Fibroblast of skin of back (primary cell): Measurements from ENCODE around the gene RABL3.
A peak's percentile ranks its signal among the peaks of the same experiment; 100 is the strongest.
"Not testable (repeated sequence)": the region's sequence is repeated elsewhere in the genome, so short reads cannot be mapped to it uniquely, and the experiment has no call there.

Source experiments
- DNase-seq: peaks from one replicate; pipeline ENCODE4 v3.0.0-alpha.2; 2013

RABL3 gene

DNA sequence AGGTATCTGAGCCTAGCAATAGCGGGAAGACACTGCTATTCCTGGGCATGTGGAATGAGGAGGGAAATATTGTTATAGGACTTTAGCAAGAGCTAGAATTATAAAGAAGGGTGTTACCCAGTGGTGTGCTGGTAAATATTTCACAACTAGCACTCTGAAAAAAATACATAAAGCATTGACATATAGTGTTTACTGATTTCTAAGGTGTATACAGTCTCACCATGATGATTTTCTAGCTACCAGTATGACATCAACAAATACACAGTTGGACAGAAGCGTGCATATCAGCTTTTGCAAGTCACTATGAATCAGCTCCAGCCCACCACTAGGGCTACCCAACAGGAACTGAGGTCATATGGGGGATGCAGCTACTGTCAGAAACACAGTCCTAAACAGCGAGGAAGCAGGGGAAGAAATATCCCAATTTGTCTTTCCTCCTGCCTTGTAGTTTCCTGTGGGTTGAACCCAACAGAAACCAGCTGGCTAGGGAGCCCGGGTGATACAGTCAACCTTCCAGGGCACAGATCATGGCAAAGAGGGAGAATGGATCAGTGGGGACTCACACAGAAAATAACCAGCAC, 99.9 kb downstream of the RABL3 start:
- peak; percentile 32 for DNase-seq

DNA sequence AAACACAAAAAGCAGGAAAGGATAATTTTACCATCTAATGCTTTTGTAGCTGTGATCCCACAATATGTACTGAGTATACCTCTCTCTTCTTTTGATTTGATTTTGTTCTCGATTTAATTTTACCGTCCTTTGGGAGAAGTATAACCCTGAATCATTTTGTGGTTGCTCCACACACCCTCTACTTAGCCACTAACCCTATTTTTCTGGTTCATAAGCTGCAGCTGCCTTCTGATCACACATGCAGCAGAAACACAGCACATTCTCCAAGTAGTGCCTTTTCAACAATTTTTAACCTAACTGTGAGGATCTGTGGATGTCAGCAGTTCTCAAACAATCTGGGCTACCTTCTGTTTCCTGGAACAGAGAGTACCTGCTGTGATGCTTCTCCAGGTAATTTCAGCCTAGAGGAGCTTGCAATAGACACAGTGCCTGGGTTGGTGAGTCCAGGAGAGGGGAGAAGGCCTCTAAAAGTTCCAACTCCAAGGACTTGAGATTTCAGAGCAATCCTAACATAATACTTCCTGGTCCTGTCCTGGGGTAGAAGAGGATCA, 100.5 kb downstream of the RABL3 start:
- DNase-seq: no peak

DNA sequence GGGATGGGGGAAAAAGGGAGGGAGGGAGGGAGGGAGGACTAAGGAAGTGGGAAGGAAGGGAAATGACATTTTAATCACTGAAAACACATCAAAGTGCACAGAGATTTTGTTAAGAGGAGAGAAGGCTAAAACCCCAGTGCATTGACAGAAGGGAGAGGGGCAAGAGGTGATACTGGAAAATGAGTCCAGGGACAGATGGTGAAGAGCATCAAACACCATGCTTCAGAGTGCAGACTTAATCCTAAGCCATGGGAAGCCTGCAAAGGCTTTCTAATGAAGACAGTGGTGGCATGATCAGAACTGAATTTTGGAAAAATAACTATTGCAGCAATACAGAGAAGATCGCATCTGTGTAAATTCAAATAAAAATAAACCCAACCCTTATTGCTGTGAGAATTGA, 102.1 kb downstream of the RABL3 start:
- DNase-seq: no peak

DNA sequence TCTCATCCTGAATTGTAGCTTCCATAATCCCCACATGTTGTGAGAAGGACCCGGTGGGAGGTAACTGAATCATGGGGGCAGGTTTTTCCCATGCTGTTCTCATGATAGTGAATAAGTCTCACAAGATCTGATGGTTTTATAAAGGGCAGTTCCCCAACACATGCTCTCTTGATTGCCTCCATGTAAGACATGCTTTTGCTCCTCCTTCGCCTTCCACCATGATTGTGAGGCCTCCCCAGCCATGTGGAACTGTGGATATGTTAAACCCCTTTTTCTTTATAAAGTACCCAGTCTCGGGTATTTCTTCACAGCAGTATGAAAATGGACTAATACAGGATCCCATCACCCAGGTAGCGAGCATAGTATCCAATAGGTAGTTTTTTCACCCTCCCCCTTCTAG, 103.5 kb downstream of the RABL3 start:
- not testable (repeated sequence) for DNase-seq

DNA sequence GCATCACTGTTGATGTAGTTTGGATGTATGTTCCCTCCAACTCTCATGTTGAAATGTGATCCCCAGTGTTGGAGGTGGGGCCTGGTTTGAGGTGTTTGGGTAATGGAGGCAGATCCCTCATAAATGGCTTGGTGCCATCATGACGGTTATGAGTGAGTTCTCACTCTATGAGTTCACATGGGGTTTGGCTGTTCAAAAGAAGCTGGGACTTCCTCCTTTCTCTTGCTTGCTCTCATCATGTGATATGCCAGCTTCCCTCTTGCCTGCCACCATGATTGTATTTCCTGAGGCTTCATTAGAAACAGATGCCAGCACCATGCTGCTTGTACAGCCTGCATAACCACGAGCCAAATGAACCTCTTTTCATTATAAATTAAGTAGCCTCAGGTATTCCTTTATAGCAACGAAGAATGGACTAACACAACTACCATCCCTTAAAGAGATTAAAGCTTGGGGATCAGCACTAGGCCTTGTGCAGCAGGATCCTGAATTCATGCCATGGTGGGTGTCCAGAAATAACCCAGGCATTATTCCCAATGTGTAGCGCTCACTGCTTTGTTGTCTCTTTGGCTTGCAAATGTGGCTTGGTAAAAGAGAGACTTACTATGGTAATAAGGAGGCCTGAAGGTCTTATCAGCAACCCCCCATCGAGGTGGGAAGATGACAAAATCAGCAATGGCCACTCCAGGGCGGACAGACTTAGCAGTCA, 104.3 kb downstream of the RABL3 start:
- DNase-seq: no peak

DNA sequence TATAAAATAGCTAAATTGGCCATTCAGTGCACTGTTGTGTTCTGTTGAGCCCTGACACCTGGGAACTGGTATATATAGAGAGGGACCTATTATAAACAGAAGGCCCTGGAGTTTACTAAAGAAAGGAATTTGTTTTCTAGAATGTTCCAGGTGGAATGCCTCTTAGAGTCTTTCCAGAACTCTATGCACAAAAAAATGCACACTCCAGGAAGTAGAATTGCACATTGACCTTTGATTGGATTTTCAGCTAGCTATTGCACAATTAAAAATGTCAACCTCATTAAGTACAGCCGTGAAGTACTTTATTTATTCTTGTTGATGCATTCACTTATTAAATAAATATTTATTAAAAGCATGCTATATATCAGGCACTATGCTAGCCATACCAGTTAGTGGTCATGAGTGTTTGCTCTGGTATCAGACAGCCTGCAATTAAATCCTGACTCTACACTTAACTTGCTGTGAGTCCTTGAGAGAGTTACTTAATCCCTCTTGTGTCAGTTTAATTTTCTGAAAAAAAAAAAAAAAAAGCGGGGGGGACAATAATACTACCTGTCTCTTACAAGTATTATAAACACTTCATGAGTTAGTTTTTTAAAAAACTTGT, 105.4 kb downstream of the RABL3 start:
- DNase-seq: no peak
